ENCODE data around the gene TMEM95.

The TMEM95 gene, protein sequence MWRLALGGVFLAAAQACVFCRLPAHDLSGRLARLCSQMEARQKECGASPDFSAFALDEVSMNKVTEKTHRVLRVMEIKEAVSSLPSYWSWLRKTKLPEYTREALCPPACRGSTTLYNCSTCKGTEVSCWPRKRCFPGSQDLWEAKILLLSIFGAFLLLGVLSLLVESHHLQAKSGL

DNA sequence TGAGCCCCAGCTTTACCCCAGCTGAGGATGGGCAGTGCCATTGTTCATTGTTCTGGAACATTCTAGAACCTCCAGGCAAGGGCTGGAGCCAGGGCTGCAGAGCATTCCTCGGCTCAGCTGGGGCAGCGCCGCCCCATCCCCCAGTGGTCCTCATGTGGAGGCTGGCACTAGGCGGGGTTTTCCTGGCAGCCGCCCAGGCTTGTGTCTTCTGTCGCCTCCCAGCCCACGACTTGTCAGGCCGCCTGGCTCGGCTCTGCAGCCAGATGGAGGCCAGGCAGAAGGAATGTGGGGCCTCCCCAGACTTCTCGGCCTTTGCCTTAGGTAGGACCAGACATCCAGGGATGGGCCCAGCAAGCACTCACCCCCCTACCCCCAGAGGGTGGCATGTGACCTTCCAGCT lies at the start of gene TMEM95:
TMEM95 (plus strand) TSS at position 104 of the 400 bp plus-strand sequence; CDS start at position 153, 49 bp downstream.
- peak; percentile 80 for DNase-seq

DNA sequence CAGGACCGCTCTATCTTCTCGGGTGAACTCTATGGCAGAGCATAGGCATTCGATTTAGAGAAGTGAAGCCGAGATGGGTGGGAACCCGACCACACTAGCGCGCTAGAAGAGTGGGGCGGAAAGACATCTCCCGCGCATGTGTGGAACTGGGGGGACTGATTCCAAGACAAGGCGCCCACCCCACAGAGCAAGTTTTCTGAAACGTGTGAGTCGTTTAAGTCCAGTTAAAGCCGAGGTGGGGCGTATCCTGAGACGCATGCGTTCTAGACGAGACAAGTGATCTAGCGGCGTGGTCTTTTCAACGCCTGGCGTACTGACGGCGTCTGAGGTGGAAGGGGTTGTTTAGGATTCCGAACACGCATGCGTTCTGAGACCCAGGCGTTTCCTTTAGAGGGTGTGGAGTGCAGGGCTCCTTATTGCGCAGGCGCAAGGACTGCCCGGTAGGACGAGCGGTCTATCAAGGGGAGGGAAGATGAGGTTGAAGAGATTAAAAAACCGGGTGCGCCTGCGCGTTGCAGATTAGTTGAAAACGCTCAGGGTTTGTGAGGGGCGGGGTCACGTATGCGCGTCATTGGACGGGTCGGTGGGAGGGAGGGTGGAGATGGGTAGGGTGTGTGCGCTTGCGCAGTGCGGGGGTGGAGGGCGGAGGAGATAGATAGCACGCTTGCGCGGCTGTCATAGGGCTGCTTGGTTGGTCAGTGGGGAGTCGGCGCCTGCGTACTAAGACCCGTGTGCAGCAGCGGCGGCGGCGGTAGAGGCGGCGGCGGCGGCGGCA lies 47.9 kb upstream of the TMEM95 start, which contains the start of gene EIF5A:
EIF5A (plus strand) TSS at position 718 of the 775 bp plus-strand sequence. CDS start 2,008 bp downstream, outside the sequence.
- peak; percentile 100 for DNase-seq

DNA sequence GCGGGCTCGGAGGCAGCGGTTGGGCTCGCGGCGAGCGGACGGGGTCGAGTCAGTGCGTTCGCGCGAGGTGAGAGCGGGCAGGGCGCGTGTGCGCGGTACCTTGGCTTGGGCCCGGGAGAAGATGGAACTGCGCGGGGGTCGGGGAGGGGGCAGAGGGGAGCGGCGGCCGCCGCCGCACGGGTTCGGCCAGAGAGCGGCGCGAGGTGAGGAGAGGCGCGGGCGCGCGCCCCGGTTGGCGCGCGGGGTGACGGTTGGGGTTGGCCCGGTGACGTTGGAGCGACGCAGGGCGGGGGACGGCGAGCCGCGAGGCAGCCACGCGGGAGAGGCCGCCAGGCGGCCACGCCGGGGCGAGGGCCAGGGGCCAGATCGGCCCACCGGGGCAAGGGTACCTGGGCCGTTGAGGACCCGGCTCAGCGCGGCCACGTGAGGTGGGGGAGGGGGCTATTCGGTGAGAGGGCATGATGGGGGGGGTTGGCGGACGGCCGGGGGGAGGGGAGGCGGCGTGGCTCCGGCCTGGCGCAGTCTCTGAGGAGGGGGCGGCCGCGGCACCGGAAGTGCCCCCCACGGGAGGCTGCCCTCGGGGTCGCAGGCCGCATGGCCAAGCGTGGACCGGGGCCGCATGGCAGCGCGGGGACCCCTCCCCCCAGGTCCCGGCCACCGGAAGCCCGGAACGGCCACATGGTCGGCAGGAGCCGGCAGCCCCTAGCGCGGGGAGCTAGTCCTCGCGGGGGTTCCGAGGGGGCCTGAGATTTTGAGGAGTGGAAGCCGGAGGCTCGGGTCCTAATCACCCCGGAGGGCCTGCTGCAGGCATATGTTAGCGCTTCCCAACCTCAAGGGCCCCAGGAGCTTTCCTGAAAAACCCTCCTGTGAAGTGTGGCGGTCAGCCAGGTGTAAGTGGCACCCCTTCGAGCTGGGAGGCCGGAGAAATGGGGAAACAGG lies 47.0 kb upstream of the TMEM95 start:
- DNase-seq = peak; percentile 55

DNA sequence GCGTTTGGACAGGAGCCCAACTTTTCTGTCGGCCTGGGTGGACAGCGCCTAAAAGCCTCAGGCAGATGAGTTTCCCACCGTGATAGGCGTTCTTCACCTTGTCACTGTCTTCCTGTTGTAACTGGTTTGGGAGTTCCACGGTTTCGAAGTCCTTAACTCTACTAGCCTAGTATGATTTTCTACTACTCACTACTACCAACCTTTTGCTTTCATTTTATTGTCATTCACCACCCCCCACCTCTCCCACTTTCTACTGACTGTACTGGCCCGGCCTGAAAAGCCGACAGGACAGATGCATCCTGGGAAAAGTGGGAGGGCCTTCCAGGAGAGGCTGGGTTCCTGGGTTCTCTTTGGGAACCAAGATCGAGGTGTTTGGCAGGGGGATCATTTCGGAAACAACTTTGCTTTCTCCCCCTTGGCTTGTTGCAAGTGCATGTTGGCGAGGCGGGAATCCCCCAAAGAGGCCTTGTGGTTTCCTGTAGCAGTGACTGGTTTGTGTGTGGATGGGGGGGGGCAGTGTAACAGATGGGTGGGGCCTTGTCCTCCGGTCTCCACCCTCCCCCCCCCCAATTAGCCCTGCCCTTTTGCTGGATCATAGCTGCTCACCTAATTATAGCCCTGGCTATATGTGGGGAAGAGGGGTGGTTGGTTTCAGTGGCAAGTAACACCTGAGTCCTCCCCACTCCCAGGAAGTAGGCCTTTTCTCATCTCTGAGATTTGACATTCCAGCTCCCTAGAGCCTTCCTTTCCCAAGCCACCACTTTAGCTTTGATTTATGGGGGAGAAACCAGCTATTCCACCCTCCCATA lies 46.1 kb upstream of the TMEM95 start:
- peak; percentile 92 for DNase-seq

DNA sequence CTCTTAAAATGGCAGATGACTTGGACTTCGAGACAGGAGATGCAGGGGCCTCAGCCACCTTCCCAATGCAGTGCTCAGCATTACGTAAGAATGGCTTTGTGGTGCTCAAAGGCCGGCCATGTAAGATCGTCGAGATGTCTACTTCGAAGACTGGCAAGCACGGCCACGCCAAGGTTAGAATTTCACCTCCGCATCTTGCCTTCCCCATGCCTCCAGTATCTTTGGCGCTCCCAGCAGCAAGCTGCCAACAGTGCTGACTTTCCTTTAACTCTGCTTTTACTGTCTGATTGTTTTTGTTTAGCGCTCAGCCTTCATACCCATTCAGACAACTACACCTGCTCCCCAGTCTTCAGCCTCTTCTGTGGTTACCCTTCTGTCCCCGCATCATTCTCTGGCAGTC lies 45.3 kb upstream of the TMEM95 start:
- no peak for DNase-seq

DNA sequence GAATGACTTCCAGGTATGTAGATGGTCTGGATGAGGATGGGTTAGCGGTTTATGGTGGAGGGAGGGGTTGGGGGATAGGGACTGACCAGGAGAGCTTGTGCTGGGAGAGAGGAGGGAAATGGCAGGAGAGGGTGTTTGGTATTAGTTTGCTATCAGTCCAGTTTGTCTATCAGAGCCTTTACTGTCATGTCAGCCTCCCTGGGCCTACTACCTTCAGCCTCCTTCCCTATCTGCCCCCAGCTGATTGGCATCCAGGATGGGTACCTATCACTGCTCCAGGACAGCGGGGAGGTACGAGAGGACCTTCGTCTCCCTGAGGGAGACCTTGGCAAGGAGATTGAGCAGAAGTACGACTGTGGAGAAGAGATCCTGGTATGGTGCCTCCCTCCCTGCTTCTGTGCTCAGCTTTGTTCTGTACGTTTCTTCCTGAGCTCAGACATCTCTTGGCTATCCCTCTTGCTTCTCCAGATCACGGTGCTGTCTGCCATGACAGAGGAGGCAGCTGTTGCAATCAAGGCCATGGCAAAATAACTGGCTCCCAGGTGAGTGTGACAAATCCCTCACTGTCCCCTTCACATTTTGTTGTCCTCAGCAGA lies 43.7 kb upstream of the TMEM95 start:
- DNase-seq = no peak

DNA sequence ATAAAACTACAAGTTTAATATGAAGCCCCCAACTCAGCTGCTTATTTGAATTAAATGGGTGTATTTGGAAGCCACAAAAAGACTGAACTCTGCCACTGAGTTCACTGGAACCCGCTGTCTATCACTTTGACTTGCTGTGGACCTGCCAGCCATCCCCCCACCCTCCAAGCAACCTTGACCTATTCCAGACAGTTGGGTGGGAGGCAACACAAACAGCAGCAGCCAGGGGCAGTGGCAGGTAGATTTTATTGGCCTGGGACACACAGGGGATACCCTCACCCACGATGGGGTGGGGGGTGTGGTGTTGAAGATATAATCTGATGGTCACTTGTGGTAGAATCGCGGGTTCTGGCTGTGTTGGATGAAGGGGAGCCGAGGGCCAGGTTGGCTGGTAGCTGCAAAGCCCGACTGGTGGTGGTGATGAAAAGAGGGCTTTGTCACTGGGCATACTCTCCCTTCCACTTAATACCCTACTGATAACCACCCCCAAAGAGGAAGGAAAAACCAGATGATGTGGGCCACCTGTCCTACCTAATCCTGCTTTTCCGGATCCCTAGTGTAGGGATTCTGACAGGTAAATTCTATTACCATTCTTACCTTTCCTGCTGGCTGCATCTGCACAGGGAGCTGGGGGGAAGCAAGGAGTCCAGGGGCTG lies 42.4 kb upstream of the TMEM95 start:
- no peak for DNase-seq

DNA sequence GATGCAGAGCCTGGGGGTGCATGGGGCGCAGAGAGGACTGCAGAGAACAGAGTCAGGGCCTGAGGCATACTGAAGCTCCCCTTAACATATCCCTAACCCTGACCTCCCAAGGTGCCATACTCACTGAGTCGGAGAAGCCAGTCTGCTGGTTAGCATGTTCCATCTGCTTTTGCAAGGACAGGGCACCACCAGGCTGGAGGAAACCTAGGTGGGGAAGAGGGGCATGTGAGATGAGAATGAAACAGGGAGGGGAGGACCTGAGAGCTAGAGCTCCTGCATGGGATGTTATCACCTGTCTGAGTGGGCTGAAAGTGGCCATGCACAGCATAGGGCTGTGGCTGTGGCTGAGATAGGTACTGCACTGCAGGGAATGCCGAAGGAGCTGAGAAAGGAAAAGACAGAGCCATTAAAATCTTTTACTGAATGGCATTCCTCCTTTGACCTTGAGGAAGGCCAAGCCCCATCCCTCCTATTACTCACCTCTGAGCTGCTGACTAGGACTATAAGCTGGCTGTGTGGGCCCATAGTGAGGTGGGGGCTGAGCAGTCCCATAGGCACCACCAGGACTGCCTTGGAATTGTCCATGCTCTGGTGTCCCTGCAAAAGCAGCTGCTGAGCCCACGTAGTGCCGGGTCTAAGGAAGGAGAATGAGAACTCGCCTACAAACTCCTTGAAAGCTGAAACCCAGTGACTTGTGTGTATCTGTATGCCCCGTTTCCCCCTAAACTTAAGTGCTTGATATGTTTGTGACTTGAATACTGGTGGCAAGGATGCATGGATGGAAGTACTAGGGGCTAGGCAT lies 41.7 kb upstream of the TMEM95 start:
- peak; percentile 47 for DNase-seq

DNA sequence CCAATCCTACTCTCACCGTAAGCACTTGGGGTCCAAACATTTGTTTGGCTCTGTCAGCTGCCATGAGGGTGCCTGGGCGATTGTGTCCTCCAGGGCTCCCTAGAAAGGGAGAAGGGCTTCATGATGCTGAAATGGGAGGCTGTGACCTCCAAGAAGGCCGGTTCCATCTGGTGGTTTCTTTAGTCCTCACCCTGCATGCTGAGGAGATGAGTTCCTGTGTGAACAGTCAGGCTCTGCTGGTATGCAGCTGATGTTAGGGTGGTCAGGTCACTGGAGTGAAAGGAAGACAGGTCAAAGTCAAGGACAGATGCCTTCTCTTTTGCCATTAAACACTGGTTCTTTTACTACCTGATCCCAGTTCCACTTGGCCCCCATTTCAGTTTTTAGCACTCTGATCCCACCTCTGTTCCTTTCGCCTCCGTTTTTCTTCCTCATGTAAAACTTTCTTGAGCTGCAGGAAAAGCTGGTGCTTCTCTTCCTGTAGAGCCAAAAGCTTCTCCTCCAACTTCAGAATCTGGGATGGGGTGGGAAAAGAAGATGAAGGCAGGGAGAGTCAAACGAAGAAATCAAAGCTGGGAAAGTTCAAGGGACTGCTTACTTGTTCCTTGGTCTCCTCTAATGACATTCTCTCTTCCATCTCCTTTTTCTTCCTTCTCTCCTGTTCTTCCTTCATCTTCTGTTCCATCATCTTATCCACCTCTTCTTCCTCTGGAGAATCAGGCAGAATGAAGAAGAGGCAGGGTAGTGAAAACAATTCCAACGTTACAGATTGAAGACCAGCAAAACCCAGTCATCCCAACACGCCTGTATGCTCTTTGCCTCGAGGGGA lies 40.9 kb upstream of the TMEM95 start:
- peak; percentile 22 for DNase-seq

DNA sequence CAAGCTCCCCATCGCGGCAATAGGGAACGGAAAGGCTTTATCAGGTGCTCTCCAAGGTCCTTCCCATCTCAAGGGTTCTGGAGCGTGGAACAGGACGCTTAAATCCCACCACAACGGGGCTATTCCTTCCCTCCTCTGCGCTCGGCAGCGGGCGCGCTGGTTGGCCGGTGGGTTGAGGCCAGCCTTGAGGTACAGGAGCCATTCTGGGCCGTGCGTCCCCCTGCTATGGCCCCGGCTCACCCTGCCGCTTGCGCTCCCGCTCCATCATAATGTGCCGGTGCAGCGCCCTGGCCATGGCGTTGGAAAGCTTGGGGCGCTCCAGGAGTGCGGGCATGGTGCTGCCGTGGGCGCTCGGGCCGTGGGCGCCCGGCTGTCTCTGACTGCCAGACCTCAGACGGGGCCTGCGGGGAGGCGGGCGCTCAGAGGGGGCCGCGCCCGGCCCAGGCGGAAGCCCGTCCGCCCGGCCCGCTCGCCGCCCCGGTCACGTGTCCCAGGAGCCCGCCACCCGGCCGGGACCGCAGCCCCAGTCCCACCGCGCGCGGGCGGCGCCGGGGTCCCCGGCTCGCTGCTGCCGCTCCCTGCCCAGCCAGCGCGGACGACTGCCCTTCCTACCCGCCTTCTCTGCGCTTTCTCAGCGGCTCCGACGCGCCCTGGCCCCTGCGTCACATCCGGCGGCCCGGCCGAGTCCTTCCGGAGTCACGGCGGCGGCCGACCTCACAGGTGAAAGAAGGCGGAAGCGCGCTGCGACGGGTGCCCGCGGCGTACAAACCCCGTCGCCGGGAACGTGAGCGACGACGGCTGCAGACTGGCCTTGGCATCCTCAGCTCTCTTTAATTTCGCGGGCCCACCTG lies 40.0 kb upstream of the TMEM95 start, which contains the start of gene GPS2:
GPS2 (minus strand) TSS at position 642 of the 851 bp plus-strand sequence; CDS start at position 334, 308 bp downstream.
- DNase-seq = peak; percentile 84

DNA sequence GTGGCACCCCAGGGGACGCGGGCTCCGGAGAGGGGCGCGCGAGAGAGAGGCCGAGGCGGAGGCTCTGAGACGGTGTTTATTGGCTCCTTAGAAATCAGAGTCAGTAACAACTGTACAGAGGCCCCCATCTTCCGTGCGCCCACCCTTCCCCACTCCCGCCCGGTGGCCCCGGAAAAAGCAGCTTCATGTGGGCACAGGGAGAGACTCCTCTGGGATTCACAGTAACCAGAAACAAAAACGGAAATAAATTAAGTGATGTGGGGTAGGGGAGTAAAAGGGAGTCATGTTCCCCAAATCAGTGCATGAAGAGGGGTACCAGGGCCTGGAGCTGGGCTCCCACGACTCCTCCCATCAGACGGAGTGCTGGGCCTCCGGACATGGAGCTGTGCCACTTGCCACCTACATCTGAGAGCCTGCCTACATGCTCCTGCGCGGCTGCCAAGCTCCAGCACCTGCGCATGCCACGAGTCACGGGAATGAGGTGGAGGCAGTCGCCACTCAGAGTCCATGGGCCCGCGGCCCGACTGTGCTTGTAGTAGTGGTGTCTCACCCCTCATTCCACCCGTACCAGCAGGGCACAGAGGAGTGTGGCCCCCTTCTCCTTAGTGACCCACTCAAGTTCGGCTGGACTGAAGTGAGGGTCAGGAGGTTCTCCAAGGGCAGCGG lies 39.3 kb upstream of the TMEM95 start:
- DNase-seq = no peak

DNA sequence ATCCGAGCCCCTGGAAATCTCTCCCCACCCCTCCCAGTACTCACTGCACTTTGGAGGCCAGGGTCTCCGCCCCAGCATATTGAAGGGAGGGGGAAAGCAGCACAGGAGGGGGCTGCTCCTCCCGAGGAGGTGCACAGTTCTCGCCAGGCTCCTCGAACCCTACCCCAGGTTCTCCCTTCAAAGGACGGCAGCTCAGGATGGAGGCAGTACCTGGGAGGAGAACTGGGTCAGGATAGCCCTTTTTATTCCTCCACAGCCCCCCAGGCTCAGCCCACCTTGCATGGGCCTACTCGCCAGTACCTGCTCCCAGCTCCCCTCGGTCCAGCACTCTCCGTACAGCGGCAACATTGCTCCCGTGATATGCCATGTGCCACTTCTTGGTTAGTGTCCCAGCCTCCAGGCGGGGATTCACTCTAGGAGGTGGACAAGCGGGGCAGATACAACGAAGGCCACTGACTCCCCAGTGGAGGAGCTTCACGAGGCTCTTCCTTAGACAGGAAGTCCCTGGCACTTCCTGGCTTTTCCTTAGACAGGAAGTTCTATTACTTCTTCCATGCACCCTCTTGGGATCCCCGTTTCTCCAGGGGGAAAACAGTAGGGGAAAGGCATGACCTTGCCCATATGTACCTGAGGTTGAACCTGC lies 37.7 kb upstream of the TMEM95 start:
- DNase-seq = no peak

DNA sequence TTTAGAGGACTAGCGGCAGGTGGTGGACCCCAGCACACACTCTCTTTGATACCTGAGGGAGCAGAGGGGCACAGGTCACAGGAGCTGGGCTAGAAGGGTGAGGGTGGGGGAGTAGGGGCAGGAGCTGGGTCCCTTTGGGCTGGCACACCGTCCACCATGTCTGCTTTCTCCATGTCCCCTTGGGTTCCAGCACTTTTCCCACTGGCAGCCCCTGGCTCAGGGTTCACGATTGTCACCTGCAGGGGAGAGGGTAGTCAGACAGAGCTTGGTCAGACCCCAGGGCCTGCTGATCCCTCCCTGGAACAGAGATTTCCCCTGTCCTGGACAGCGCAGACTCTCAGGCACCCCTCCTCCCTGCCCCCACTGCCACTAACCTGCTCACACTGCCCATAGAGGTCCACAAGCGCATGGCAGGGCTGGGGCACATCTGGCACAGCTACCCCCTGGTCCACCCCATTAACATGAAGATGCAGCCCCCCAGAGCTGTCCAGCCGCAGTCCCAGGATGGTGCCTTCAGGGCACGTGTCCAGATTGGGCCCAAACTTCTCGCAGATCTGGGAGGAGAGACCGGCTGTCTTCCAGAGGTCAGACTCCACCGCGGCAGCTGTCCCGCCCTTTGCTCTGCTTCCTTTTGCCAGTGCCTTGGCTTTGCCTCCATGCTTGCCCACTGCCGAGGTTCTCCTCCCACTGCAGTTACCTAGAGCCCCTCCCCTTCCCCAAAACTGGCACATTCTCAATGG lies 36.7 kb upstream of the TMEM95 start:
- no peak for DNase-seq

DNA sequence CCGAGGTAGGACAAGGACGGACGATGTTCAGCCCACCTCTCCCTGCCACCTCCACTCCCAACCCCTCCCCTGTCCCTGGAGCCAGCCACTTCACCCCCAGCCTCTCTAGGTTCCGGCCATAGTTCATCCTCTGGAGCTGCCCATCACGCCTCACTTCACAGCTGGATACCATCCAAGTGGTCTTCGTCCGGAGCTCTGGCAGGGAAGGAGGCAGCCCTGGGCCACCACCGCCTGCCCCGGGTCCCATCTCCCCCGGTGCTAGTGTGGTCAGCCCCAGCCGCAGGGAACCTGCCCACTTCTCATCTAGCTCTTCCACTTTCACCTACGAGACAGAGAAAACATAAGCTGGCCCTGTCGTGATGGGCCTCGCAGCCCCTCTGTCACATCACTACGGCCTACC lies 33.5 kb upstream of the TMEM95 start:
- no peak for DNase-seq

DNA sequence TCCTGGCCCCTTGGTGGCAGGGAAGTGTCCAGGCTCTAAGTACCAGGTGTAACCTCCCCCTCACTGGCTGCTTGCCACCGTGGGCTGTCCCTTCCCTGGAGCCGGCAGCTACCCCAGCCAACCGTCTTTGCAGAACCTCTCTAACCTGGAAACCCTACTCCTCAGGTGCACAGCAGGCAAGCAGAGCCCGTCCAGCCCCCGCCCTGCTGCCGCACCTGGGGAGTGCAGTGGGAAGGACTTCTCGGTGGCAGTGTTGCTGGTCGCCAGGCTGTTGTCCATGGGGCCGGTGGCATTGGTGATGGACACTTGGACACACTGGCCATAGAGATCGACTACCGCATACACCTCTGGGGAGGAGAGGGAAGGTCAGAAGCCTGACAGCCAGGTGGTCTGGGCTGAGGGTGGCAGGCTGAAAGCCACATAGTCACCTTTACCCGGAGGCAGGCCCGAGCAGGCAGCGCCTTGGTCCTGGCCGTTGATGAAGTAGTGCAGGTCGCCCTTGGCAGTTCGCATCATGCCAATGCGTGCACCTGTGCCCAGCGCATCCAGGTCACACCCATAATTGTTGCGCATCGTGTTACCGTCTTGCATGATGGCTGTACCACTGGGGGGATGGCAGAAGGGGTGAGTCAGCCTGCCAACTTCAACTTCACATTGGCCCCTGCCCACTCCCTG lies 32.3 kb upstream of the TMEM95 start:
- no peak for DNase-seq

Measured in hematopoietic multipotent progenitor cell treated with erythropoietin and hydrocortisone succinate and interleukin-3 and kit ligand, for 8 days (in vitro differentiated cells).